BJ (cell line): ENCODE results near the gene ECE2. TPM values are rescaled to one million over a fixed set of nuclear protein-coding genes. Genes with fewer than 3 reads are reported as not detected.
A peak's percentile ranks its signal among the peaks of the same experiment; 100 is the strongest.

Experiments used
- CTCF ChIA-PET: fragments of 350-600 bp; formaldehyde crosslinking; extraction: SDS; loops from one replicate; lab custom pipeline; 2021; ENCODE audit warnings: antibody characterized with exemption, inconsistent platforms; lab: Yijun Ruan, JAX
- POLR2A ChIA-PET: fragments of 300-600 bp; sonication (Branson Sonifier 250); formaldehyde crosslinking; extraction: SDS; loops from one replicate; lab custom pipeline; 2021; ENCODE audit warnings: antibody characterized with exemption; lab: Charles Lee
- DNase-seq: peaks from one replicate; pipeline ENCODE4 v3.0.0-alpha.2; 2011; ENCODE audit warnings: low read depth
- H3K27me3 ChIP-seq: 2 replicates; pipeline ENCODE4 v1.6.0; 2011; ENCODE audit warnings: low read length; ENCODE audit not compliant: control insufficient read depth, insufficient read depth
- H3K36me3 ChIP-seq: 2 replicates; pipeline ENCODE4 v1.5.1; 2011; ENCODE audit warnings: low read length; ENCODE audit not compliant: control insufficient read depth, insufficient read depth
- H3K4me3 ChIP-seq: 2 replicates; pipeline ENCODE4 v1.5.1; 2011; ENCODE audit warnings: low read depth, mild to moderate bottlenecking, control low read depth, low read length
- CTCF ChIP-seq: IDR thresholded peaks from 2 replicates; pipeline ENCODE4 v1.5.1; 2011; ENCODE audit warnings: low read depth, mild to moderate bottlenecking, control low read depth, inconsistent platforms, low read length, moderate library complexity; ENCODE audit not compliant: insufficient read depth
- polyA plus RNA-seq: library from polyadenylated mRNA; depleted of rRNA; stranded (reverse); fragments of >200 nt; gene quantifications from 2 replicates; pipeline ENCODE4 v1.2.3, GENCODE V29; 2011

ECE2 gene
- polyA plus RNA-seq, 1 experiment: not detected

- H3K36me3 ChIP-seq: no peaks in the 10 kb centered on the region
- H3K27me3 ChIP-seq: peaks cover 3% of the 10 kb centered on the region; the same call in 1 of the 2 replicates
- CTCF ChIA-PET: interaction anchor here (3.3 kb wide), 1 partner anchor 64 kb away, joined by 13 read pairs; no protein-coding TSS in a partner anchor
- H3K4me3 ChIP-seq: no peak overlapping the region
- DNase-seq: no peak
- TF ChIP-seq CTCF: no peak
- POLR2A ChIA-PET: no interaction called here
Observed at GRCh38 chr3:184291738-184292445, 16.1 kb downstream of the ECE2 start.

GRCh38 chr3:184295771-184296170 is 19.9 kb downstream of the ECE2 start:
- no peak for DNase-seq
- ChIA-PET CTCF (interaction anchor here (0.6 to 1.5 kb wide), 2 partner anchors 10 to 76 kb away, joined by 3 read pairs; no protein-coding TSS in a partner anchor), POLR2A (no interaction called here)
- Histone ChIP-seq H3K27me3 (peaks cover 3% of the 10 kb centered on the region; the same call in 1 of the 2 replicates), H3K36me3 (no peaks in the 10 kb centered on the region), H3K4me3 (no peak overlapping the region)
- no peak for TF ChIP-seq CTCF

GRCh38 chr3:184296616-184297015 is 20.8 kb downstream of the ECE2 start:
- Histone ChIP-seq H3K4me3 (no peak overlapping the region), H3K27me3 (peaks cover 3% of the 10 kb centered on the region; the same call in 1 of the 2 replicates), H3K36me3 (peaks cover 4% of the 10 kb centered on the region; the same call in 1 of the 2 replicates)
- DNase-seq: no peak
- TF ChIP-seq CTCF: no peak
- CTCF ChIA-PET: interaction anchor here (0.6 kb wide), 1 partner anchor 11 kb away, joined by 3 read pairs; no protein-coding TSS in a partner anchor
- POLR2A ChIA-PET: no interaction called here

GRCh38 chr3:184298759-184299487 is 23.1 kb downstream of the ECE2 start, which contains the start of gene PSMD2:
Gene PSMD2 (plus strand): TSS chr3:184299241. CDS start chr3:184299267, 26 bp downstream.
- CTCF ChIA-PET: no interaction called here
- no peak for TF ChIP-seq CTCF
- DNase-seq: peak; percentile 65
- 0 out of 2 replicates have a peak, but pooled peaks cover 1% of the 10 kb centered on the region for H3K27me3 ChIP-seq
- H3K36me3 ChIP-seq: peaks cover 19% of the 10 kb centered on the region
- POLR2A ChIA-PET: interaction anchor here (0.6 kb wide), 1 partner anchor 41 kb away, joined by 14 read pairs; no protein-coding TSS in a partner anchor
- peak within 1 kb of the TSS; percentile 87 for H3K4me3 ChIP-seq
